Measurements from ENCODE around the gene RECQL5.

Gene RECQL5

GRCh38 chr17:75666959-75667790 is at the start of gene RECQL5, which contains the start of gene SAP30BP:
Gene RECQL5, minus strand, starts transcription at chr17:75667154. Its CDS starts 597 bp downstream, at chr17:75666557.
Gene SAP30BP, plus strand, starts transcription at chr17:75667338. Its CDS starts 35 bp downstream, at chr17:75667373.
- DNase-seq, result peak; percentile 96

- DNase-seq, result no peak
Measured at GRCh38 chr17:75712446-75712845, 45.5 kb upstream of the RECQL5 start.

- DNase-seq, result no peak
Measured at GRCh38 chr17:75707079-75707571, 40.2 kb upstream of the RECQL5 start.

DNA sequence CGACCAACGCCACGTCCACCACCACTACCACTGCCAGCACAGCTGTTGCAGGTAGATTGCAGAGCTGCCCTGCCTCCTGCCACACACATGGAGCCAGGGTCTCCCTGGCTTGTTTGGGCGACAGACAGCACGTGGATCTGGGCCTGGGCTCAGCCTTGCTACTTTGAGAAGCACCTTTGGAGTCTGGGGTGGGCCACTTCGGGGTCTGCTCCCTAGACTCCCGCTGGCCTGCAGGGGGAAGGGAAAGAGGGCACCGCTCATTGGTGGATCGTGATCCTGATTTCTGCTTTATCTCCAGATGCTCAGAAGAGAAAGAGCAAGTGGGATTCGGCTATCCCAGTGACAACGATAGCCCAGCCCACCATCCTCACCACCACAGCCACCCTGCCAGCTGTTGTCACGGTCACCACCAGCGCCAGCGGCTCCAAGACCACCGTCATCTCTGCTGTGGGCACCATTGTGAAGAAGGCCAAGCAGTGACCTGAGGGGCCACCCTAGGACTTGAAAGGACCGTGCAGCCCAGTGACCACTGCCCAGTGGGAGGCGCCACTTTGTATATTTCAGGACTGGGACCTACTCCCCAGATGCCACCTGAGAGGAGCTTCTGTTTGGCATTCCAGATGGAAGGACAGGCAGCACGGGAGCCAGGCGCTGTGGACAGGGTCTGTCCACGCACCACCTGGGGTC is 39.2 kb upstream of the RECQL5 start:
- DNase-seq, result no peak

- no peak for DNase-seq
Measured at GRCh38 chr17:75704963-75705875, 38.3 kb upstream of the RECQL5 start.

GRCh38 chr17:75703591-75703990 is 36.6 kb upstream of the RECQL5 start:
- no peak for DNase-seq

- DNase-seq, result no peak
Measured at GRCh38 chr17:75703191-75703590, 36.2 kb upstream of the RECQL5 start.

GRCh38 chr17:75701288-75701687 is 34.3 kb upstream of the RECQL5 start:
- DNase-seq, result no peak

- no peak for DNase-seq
Measured at GRCh38 chr17:75698659-75699058, 31.7 kb upstream of the RECQL5 start.

DNA sequence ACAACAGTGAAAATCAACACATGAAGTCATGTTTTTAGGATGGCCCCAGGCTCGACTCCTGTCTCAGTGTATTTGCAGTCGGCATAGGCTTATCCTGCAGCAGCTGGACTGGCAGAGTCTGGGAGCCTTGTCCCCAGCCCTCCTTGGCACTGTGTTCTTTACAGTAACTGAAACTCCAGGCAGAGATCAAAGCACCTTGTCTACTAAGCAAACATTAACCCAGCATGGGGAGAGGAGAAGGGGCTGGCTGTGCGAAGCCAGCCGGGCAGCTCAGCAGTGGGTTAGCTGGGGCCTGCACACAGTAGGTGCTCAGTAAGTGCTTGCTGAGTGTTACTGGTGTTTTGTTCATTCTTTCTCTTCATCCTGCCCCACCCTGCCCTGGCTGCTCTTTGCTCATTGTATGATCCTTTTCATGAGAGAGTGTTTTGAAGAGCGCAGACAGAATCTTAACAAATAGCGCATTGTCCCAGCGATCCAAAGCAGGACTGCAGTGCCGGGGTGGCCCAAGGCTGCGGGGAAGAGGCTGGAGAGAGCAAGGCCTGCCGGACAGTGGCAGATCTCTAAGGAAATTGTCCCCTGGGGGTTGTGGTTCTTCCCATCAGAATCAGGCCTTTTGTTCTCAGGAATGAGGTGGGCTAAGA is 30.8 kb upstream of the RECQL5 start:
- no peak for DNase-seq

- DNase-seq, result no peak
Measured at GRCh38 chr17:75695830-75696271, 28.9 kb upstream of the RECQL5 start.

DNA sequence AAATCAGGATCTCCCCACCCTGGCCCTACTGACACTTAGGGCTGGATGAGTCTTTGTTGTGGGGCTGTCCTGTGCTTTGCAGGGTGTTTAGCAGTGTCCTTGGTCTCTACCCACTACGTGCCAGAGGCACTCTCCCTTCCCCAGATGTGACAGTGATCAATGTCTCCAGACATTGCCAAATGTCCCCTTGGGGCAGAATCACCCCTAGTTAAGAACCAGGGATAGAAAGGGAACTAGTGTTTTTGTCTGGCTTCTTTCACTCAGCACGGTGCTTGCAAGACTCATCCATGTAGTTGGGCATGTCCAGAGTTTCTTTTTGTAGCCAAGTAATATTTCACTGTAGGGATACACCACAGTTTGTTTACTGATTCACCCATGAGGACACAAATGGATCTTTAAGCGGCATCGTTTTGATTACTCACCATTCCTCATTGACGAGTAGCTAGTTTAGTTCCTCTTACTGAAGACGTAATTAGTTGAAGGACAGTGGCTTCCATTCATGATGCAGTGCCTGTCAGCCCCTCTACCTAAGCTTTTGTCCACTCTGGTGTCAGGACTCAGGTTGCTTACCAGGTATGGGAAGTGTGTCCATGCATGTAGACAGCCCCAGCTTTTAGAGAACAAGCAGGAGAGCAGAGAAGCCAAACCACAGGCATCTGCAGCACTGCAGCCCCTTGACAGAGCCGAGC is 28.3 kb upstream of the RECQL5 start:
- no peak for DNase-seq

DNA sequence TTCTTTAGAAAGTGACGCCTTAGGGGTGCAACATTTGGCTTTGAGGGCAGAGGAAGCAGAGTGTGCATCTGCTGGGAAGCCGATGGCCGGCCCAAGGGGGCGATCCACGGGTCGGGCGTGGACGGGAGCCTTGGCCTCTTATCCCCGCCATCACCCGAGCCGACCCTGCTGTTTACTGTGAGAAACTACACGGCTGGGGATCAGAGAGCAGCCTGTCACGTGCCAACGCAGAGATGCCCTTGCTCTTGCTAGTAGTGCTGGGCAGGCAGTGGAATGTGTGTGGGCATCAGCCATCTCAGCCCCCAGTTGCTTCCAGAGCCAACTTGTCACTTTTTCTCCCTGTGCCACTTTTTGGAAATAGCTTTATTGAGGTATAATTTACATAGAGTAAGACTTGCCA is 27.6 kb upstream of the RECQL5 start:
- DNase-seq, result no peak

- DNase-seq, result no peak
Measured at GRCh38 chr17:75693500-75694481, 26.8 kb upstream of the RECQL5 start.

GRCh38 chr17:75692976-75693375 is 26.0 kb upstream of the RECQL5 start:
- DNase-seq, result no peak

- DNase-seq, result no peak
Measured at GRCh38 chr17:75691801-75692626, 25.1 kb upstream of the RECQL5 start.

DNA sequence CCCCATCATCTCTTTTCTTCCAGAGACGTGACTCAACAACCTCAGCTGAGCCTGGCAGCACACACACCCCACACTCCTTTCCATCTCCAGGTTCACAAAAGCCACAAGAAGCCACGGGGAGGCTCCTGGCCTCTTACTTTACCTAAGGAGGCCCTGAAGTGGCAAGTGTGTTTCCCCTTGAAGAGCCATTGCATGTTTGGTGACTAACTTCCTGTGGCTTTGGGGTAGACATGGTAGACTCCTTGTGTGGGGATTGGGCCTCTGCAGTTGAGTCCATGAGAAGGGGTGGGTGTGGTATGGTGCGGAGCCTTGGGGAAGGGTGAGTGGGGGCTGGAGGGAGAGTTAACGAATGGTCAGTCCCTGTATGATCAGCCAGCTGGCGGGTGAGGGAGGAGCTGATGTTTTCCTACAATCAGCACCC is 24.4 kb upstream of the RECQL5 start:
- DNase-seq, result no peak

GRCh38 chr17:75689441-75689873 is 22.5 kb upstream of the RECQL5 start:
- DNase-seq, result peak; percentile 49

- no peak for DNase-seq
Measured at GRCh38 chr17:75688209-75688825, 21.4 kb upstream of the RECQL5 start.

Measured in CD4-positive, alpha-beta T cell treated with Interferon gamma for 1 hour (primary cell).